ENCODE measurements around the gene MYRF.

The MYRF gene

DNA sequence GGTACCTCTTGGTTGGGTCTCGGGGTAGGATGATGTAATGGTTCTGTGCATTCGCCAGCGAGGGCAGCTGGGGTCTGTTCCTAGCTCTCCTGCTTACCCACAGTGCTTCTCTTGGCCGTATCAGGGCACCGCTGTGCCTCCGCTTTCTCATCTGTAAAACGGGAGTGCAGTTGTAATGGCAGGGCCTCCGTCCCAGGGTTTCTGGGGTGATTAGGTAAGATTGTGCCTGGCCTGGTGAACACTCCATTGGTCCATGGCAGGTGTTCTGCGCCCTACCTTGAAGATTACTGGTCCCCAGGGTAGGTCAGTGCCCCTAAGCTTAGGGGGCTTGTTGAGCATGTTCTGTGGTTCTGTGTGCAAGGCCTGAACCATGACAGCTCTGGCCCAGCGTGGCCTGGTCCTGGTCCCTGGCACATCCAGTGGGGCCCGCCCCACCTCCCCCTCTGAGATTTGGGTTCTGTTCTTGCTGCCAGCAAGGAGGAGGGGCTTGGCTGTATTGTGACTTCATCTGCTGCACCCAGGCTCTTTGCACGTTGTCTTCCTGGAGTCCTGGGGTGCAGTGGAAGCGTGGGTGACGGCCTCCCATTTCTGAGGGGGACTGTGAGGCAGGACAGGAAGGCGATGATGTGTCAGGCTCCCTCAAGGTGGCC is 4.9 kb downstream of the MYRF start:
- no peak for DNase-seq (ENCODE audit: low read depth, low spot score)

DNA sequence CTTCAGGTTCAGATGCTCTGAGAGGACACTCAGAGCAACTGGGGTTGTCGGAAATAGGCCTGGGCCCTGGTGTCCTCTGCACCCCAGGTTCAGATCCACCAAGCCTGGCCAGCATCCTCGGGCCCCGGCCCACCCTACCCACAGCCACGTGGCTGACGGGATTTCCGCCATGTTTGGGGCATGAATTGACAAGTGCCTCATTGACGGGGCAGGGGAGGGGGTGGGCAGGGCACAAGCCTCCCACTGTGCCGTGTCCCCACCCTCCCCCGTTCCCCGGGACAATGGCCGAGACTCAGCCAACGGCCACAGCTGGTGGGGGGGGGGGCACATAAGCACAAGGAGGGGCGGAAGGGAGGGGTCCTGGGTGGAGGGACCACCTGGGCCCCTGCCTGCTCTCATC is 8.5 kb downstream of the MYRF start:
- no peak for DNase-seq (ENCODE audit: low read depth, low spot score)

DNA sequence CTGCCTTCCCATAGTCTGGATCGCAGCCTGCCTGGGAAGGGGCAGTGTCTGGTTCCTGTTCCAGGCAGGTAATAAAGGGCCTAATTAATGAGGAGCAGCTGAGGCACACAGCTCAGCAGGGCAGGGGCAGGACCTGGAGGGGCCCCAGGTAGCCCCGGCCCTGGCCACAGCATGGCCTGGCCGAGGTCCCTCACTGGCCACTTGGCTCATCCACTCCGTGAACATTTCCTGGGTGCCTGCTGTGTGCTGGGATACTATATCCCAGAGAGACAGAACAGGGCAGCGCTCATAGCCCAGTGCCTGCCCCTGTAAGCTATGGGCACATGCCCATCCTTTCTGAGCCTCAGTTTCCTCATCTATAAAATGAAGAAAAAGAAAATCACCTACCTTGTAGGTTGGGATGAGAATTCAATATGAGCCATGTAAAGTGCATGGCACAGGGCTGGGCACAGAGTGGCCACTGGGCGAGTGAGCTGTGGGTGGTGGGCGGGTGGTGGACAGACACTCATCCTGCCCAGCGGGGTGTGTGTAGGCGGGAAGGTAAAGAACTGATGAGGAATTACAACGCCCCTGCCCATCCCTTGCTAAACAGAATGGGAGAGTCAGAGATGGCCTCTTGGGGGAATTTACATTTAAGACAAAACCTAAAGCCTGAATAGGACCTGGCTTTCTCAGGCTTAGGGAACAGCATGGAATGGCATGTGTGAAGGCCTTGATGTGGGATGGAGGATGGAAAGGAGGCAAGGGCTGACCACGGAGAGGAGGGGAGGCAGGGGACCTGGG is 9.2 kb downstream of the MYRF start:
- no peak for DNase-seq (ENCODE audit: low read depth, low spot score)

DNA sequence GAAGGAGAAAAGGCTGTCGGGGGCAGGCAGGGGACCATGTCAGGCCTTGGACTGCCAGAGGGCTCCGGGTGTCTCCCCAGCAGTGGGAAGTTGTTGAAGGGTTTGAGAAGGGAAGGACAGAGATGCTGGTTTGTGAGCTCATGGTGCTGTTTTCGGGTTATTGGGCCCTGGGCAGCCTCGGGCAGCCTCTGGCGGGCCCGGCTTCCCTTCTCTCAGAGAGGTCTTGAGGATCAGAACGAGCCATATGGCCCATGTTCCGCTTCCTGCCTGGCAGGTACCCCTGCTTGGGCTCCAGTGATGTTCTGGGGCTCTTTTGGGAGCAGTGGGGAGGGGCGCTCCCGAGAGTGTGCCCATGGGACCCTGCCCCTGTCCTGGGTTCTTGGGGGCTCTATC is 9.8 kb downstream of the MYRF start:
- no peak for DNase-seq (ENCODE audit: low read depth, low spot score)

DNA sequence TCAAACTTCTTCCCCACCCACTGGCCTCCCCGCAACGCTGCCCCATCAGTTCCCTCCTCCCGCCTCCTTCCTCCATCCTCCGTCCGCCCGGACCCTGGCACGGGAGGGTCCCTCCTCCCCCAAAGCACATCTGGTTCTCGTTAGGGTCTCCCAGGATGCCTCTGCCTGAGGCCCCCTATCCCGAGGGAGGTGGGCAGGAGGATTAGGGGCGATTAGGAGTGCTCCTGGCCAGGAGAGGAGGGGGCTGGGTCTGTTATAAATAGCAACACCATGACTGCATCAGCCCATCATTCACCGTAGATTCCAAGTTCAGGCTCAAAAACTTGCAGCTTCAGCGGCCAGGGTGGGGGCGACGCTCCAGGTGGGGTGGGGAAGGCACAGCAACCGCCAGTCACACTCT is 10.4 kb downstream of the MYRF start:
- DNase-seq (ENCODE audit: low read depth, low spot score): no peak

DNA sequence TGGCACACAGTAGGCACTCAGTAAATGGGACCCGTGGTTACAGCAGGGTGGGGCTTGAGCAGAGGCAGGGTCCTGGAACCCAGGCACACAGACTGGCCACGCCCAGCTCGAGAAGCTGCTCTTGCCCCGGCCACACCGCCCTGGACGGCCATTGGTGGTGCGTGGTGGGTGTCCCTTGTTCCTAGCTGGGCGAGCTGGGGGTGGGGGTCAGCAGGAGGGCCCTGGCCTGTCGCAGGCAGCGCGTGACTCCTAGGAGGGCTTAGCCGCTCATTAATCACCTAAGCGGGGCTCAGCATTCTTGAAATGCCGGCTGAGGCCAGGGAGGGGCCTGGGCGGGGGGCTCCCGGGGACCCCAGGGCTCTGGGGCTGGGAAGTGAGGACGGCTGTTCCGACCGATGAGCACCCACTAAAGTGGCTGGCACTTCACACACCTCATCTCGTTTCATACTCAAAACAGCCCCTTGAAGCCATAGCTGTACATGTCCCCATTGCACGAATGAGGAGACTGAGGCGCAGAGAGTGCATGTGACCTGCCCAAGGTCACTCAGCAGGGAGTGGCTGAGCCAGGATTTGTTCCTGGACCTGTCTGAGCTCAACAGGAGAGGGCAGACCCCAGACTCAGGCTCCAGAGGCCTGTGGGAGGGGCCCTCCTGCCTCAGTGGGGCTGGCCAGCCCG is 11.6 kb downstream of the MYRF start:
- no peak for DNase-seq (ENCODE audit: low read depth, low spot score)

DNA sequence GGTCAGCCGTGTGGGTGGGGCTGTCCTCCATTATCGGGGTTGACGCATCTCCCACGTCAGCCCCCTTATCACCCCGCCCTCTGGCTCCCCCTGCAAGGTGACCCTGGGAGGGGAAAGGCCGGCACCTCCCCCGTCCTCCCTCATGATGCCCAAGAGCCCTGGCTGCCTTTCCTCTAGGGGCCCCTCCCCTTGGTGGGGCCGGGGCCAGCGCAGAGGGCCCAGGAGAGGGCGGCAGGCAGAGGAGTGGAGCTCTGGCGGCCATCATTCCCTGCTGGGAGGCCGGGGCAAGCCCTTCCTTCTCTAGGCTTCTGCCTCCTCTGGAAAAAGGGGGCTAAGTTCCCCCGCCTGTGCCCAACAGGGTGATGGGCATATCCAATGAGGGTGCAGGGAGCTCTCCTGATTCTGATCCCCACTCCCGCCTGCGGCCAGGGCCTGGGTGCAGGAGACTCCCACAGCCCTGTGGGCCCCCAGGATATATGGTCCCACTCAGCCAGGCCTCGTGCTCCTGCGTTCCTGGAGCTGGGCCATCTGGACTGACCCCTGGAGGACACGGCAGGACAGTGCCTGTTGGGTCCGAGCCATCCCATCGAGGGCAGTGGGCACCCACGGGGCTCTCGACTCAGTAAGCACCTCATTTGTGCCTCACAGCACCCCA is 12.3 kb downstream of the MYRF start:
- no peak for DNase-seq (ENCODE audit: low read depth, low spot score)

DNA sequence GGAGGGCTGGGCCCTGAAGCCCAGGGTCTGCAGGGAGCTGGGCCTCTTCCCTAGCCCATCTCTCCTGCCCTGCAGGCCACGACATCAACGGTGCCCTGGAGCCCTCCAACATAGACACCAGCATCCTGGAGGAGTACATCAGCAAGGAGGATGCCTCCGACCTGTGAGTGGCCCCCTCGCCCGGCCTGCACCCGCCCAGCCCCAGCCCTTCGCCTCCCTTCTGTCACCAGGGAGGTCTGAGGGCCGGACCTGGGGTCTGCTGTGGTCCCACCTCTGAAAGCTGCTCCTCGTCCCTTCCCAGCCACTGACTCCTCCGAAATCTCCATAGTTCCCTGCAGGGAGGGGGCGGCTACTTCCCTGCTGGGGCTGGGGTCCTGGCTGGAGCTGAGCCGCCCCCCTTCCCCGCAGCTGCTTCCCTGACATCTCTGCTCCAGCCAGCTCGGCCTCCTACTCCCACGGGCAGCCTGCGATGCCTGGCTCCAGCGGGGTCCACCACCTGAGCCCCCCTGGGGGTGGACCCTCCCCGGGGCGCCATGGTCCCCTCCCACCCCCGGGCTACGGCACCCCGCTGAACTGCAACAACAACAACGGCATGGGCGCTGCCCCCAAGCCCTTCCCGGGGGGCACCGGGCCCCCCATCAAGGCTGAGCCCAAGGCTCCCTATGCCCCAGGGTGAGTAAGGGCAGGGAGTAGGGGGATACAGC is 13.3 kb downstream of the MYRF start:
- no peak for DNase-seq (ENCODE audit: low read depth, low spot score)

DNA sequence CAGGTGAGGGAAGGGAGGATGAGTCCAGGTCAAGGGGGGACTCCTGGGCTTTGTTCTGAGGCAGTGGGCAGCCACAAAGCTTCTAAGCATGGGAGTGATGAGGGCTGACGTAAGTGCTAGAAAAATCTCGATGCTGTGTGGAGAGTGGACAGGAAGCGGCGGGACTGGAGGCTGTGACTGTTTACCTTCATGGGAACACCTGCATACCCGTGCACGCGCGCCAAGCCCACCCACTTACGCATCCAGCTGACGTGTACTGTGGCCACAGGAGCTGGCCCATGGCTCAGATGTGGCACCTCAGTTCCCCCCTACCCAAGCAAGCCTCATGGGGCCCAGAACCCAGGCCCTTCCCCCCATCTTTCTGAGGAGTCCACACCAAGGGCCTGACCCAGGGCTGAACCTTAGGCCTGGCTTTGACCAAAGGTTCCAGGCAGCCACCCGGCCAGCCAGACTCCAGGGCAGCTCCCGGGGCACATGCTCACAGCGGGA is 14.0 kb downstream of the MYRF start:
- DNase-seq (ENCODE audit: low read depth, low spot score): no peak

DNA sequence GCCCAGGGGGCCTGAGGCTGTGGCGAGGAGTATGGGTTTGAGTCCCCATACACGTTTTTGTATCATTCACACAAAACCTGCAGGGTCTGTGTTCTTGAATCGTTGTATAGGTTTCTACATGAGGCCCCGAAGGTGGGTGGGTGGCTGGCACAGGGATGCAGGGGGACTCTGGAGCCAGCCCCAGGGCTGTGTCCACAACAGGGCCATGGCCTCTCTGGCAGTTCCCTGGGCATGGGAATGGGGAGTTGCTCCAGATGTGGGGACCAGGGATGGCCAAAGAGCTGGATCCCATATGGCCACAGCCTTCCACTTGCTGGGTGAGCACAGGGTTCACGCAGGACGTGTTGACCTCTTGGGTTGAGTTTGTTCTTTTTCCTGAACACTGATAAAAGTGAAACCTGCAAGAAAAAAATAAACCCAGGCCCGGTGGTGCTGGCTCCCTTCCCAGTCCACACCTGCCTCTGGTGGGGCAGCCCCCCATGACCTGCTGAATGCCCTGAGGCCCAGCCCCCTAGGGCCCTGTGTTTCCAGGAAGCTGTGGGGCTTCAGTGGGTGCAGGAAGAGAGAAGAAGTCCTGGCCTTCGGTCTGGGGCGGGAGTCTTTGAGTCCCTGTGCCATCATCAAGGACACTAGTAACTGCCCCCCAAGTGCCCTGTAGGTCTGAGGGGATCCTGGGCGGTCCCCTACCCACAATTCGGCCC is 16.1 kb downstream of the MYRF start:
- no peak for DNase-seq (ENCODE audit: low read depth, low spot score)

DNA sequence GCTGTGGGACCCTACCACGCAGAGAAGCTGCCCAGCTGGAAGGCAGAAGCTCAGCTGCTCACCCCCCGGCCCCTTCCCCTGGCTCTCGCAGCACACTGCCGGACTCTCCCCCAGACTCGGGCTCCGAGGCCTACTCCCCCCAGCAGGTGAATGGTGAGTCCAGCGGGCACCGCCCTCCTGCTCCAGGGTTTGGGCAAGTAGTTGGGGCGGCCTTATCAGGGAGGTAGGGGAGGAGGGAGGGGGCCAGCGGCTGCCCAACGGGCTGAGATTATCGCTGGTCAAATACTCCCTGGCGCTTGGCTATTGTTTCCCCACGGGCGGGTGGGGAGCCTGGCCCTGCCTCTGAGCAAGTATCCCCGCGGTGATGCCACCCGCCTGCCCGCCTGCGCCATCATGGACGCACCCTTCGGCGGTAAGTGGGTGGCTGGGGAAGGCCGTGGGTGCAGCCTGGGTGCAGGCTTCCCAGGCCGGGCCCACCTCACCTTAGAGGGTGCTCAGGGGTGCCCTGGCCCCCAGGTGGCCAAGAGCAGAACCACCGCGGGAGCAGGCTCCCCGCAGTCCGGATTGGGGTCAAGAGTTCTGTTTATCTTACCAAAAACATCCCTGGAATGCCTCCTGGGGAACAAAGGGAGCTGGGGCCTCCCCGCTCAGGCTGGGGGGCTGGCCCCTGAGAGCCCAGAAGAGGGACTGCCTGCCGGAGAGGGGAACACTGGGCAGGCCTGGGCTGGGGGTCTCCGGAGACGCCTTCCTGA is 16.9 kb downstream of the MYRF start:
- no peak for DNase-seq (ENCODE audit: low read depth, low spot score)

DNA sequence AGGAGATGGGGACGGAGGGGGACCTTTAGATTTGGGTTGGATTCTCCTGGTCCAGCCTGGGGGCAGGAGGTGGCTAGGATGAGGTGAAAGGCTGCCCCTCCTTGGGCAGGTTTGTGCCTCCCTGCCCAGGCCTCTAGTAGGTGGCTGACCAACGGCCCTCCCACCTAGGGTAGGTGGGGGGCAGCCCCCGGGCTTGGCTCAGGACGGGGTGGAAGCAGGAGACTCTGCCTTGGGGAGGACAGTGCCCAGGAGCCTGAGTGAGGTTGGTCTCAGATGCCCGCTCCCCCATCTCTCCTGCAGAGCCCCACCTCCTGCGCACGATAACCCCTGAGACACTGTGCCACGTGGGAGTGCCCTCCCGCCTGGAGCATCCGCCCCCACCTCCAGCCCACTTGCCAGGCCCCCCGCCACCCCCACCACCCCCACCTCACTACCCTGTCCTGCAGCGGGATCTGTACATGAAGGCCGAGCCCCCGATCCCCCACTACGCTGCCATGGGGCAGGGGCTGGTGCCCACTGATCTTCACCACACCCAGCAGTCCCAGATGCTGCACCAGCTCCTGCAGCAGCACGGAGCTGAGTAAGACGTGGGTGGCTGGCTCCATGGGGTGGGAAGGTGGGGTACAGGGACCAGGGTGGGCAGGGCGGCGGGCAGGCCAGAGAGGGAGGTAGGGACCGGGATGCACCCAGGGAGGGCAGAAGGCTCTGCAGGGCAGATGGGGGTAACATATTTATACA is 17.7 kb downstream of the MYRF start:
- DNase-seq (ENCODE audit: low read depth, low spot score): no peak

DNA sequence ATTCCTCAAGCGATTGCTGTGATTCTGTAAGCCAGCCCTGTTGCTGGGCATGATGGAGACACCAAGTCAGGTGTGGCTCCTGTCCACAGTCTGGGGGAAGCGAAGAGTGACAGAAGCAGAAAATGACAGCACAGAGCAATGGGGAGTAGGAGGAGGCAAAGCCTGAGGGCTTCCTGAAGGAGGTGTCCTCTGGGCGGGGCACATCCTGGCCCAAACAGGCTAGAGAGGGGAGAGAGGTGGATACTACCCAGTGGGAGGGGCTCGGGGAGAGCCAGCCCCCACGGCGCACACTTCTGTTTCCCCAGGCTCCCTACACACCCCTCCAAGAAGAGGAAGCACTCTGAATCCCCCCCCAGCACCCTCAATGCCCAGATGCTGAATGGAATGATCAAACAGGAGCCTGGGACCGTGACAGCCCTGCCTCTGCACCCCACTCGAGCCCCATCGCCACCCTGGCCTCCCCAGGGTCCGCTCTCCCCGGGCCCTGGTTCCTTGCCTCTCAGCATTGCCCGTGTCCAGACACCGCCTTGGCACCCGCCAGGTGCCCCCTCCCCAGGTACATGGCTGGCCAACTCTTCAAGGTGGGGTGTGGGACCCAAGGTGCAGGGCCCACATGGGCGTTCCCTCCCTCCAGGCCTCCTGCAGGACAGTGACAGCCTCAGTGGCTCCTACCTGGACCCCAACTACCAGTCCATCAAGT is 18.9 kb downstream of the MYRF start:
- no peak for DNase-seq (ENCODE audit: low read depth, low spot score)

DNA sequence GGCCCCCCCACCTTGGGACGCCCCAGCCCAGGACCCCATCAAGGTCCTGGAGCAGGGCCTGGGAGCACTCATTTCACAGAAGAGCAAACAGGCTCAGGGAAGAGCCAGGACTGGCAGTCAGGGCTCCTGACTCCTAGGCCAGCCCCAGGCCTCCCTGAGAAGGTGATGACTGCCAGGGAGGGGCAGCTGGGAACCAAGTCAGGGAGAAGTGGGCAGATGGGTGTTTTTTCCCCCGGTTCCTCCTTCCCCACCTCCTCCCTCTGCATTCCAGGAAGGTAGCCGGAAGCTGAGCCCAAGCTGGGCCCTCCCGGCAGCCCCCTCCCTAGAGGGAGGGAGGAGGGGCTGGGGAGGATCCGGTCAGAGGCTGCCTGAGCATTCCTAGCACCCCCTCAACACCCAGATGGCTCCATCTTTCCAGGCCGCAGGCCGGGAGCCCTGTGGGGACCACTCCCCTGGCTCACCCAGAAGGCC is 19.6 kb downstream of the MYRF start:
- no peak for DNase-seq (ENCODE audit: low read depth, low spot score)

DNA sequence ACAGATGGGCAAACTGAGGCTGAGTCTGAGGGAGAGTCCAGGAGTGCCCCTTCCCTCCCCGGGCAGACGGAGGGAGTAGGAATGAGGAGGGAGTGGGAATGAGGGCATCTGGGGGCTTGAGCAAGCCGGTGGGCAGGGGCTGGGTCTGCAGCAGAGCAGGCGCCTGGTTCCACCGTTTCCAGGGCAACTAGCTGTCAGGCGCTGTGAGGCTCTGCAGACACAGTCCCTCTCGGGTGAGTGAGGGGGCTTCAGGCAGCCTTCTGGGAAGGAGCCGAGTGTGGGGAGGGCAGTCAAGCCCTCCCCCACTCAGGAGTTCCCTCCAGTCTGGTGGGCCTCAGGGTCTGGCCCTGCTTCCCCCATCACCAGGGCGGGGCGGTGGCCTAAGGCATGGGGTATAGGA is 20.9 kb downstream of the MYRF start:
- DNase-seq (ENCODE audit: low read depth, low spot score): no peak

DNA sequence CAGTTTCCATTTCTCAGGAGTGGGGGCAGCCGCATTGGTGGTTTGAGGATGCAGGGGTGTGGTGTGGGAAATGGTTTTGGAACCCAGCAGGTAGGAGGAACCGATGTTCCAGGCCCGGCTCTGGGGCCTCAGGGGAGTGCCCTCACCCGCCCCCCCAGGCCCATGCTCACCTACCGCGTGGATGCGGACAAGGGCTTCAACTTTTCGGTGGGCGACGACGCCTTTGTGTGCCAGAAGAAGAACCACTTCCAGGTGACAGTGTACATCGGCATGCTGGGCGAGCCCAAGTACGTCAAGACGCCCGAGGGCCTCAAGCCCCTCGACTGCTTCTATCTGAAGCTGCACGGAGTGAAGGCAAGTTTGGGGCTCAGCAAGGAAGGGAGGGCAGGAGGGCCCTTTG is 21.4 kb downstream of the MYRF start:
- DNase-seq (ENCODE audit: low read depth, low spot score): no peak

DNA sequence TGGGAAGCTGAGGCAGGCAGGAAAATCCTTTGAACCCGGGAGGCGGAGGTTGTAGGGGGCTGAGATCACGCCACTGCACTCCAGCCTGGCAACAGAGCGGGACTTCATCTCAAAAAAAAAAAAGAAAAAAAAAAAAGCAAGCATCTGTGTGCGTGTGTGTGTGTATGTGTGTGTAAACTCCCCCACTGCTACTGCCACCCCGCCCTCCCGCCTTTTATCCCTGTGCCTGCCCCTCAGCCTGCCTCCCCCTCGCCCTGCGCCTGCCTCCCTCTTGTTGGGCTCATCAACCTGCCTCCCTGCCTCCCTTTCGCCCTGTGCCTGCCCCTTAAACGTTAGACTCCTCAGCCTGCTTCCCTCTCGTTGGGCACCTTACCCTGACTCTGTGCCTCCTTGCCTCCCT is 22.0 kb downstream of the MYRF start:
- no peak for DNase-seq (ENCODE audit: low read depth, low spot score)

DNA sequence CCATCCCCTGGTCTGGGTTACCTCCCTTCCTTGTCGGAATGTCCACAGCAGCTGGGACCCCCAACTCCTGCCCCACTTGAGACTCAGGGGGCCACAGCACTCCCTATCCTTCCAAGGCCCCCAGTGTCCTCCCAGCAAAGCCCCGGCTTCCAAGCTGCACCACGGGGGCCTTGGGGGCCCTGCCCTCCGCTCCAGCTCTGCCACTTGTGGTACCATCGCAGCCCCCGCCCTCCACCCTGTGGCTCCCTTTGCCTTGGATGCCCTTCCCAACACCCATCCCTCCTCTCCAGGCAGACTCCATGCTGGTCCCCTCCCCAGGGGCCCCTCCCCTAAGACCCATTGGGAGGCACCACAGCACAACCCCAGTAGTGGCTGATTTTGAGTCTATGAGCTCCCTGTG is 22.7 kb downstream of the MYRF start:
- no peak for DNase-seq (ENCODE audit: low read depth, low spot score)
